Natural killer cell (primary cell): Measurements from ENCODE around the gene ARHGEF4. TPM values are rescaled to one million over a fixed set of nuclear protein-coding genes. Genes with fewer than 3 reads are reported as not detected.

Source experiments
- ATAC-seq, 3 donors: fragments of 150-1000 bp in 2 of 3; fragments of 200-7000 bp in 1 of 3; cut with Tn5 transposase; 1 replicate in 1 of 3; 2 replicates in 2 of 3; pipeline ENCODE4 v1.10.0; 2021; ENCODE audit warnings: mild to moderate bottlenecking in 2 of 3, moderate library complexity in 2 of 3
- DNase-seq, 2 donors: peaks; one replicate each; pipeline versions ENCODE4 v3.0.0 to v3.0.0-alpha.2; 2013 to 2021; ENCODE audit warnings: mixed read lengths in 1 of 2
- H3K27ac ChIP-seq: one replicate; pipeline ENCODE4 v1.5.1; 2013; ENCODE audit warnings: mild to moderate bottlenecking, low read length
- H3K27me3 ChIP-seq: one replicate; pipeline ENCODE4 v1.6.1; 2013; ENCODE audit warnings: low read length; ENCODE audit not compliant: control insufficient read depth, insufficient read depth
- H3K36me3 ChIP-seq: one replicate; pipeline ENCODE4 v1.6.1; 2013; ENCODE audit warnings: low read length; ENCODE audit not compliant: control insufficient read depth, insufficient read depth
- H3K4me1 ChIP-seq: one replicate; pipeline ENCODE4 v1.6.1; 2013; ENCODE audit warnings: low read length; ENCODE audit not compliant: control insufficient read depth, insufficient read depth
- H3K4me3 ChIP-seq: one replicate; pipeline ENCODE4 v1.5.1; 2013; ENCODE audit warnings: low read length
- H3K9me3 ChIP-seq: one replicate; pipeline ENCODE4 v1.6.1; 2013; ENCODE audit warnings: low read length; ENCODE audit not compliant: control insufficient read depth, insufficient read depth
- H3K27ac Mint-ChIP-seq, 2 donors: one replicate each; pipeline ENCODE4 v1.8.0; 2022; ENCODE audit warnings: mild to moderate bottlenecking in 2 of 2, mixed read lengths in 2 of 2, moderate library complexity in 1 of 2
- H3K27me3 Mint-ChIP-seq, 2 donors: one replicate each; pipeline ENCODE4 v1.8.0; 2022; ENCODE audit warnings: low read depth in 2 of 2, mixed read lengths in 2 of 2
- H3K36me3 Mint-ChIP-seq: one replicate; pipeline ENCODE4 v1.8.0; 2022; ENCODE audit warnings: mixed read lengths
- H3K4me1 Mint-ChIP-seq, 2 donors: one replicate each; pipeline ENCODE4 v1.8.0; 2022; ENCODE audit warnings: mixed read lengths in 2 of 2
- H3K4me3 Mint-ChIP-seq: one replicate; pipeline ENCODE4 v1.8.0; 2022; ENCODE audit warnings: mild to moderate bottlenecking, moderate library complexity, mixed read lengths
- H3K9me3 Mint-ChIP-seq, 2 donors: one replicate each; pipeline ENCODE4 v1.8.0; 2022; ENCODE audit warnings: mixed read lengths in 2 of 2
- WGBS: methylation state at CpG from one replicate; pipeline ENCODE4 v1.1.7; 2013; ENCODE audit warnings: missing lambda C conversion rate; ENCODE audit not compliant: insufficient coverage; 5-methylcytosine and 5-hydroxymethylcytosine counted together
- intact Hi-C: fragments of 100-400 bp; cut with micrococcal nuclease; formaldehyde crosslinking; loops from one replicate; pipeline ENCODE4 v1.14.2; 2022
- total RNA-seq, 4 donors: library from RNA; stranded (reverse); fragments of 120-200 nt in 1 of 4; gene quantifications; one replicate each; pipeline versions ENCODE4 v1.2.3 to v1.2.4, GENCODE V29; 2013 to 2022
- TF ChIP-seq, protein P1 (sequence below): fragments of 200-600 bp; IDR thresholded peaks from one replicate; pipeline ENCODE4 v1.8.0; 2022; ENCODE audit warnings: antibody characterized with exemption

The ARHGEF4 gene
- total RNA-seq, 3 donors from 2014 or later (not counting 1 experiment from before 2014, with no cell fraction given) = 0.11 TPM; not detected in 2

DNA sequence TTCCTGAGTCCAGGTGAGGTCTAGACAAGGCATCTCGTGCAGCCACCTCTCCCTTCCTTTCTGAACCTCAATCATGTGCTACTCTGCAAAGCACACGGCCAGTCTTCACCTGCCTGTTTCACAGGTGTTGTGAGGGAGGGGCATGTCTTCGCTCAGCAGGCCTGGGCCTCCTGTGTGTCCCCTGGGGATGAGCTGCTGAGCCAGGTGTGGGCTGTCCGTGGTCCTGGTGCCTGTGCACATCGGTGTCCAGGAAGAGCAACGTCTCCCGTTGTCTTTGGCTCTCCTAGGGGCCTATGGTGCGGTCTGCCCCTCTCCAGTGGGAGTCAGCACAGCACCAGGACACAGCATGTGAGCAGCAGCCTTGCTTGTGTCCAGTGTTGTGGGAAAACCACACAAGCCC, 16.7 kb downstream of the ARHGEF4 start:
- H3K36me3 ChIP-seq = no peaks in the 10 kb centered on the region
- Mint-ChIP-seq H3K4me3 (no peak overlapping the region), H3K27me3 (peaks cover 4 to 5% of the 10 kb centered on the region in 2 donors), H3K27ac (no peak overlapping the region), H3K36me3 (no peaks in the 10 kb centered on the region), H3K4me1 (no peaks in the 10 kb centered on the region), H3K9me3 (peaks cover 0 to 5% of the 10 kb centered on the region in 2 donors)
- DNase-seq (no peak), ATAC-seq (no peak)
- 82% methylated on average over 8 of the region's 8 CpGs for WGBS
- TF ChIP-seq, protein P1, sequence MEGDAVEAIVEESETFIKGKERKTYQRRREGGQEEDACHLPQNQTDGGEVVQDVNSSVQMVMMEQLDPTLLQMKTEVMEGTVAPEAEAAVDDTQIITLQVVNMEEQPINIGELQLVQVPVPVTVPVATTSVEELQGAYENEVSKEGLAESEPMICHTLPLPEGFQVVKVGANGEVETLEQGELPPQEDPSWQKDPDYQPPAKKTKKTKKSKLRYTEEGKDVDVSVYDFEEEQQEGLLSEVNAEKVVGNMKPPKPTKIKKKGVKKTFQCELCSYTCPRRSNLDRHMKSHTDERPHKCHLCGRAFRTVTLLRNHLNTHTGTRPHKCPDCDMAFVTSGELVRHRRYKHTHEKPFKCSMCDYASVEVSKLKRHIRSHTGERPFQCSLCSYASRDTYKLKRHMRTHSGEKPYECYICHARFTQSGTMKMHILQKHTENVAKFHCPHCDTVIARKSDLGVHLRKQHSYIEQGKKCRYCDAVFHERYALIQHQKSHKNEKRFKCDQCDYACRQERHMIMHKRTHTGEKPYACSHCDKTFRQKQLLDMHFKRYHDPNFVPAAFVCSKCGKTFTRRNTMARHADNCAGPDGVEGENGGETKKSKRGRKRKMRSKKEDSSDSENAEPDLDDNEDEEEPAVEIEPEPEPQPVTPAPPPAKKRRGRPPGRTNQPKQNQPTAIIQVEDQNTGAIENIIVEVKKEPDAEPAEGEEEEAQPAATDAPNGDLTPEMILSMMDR = no peak
- no peak overlapping the region for H3K27ac ChIP-seq
- intact Hi-C loops = no loop called here
- no peaks in the 10 kb centered on the region for H3K9me3 ChIP-seq
- no peaks in the 10 kb centered on the region for H3K27me3 ChIP-seq
- no peak overlapping the region for H3K4me3 ChIP-seq
- no peaks in the 10 kb centered on the region for H3K4me1 ChIP-seq

DNA sequence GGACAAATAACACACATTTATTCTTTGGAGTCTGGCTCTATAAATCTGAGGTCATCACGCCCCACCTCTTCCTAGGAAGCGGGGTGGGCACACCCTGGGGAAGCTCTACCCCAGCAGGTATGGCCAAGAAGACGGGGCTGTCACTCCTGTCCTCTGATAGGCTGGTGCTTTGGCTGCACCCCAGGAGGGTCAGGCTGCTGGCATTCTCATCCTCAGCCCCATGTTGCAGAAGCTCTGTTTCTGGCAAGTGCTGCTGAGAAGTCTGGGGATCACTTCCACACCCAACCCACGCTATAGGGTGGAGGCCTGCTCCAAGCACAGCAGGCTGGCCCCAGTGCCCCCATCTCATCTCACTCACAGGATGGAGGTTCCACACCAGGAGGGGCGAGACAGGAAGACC, 17.6 kb downstream of the ARHGEF4 start:
- Histone ChIP-seq H3K9me3 (no peaks in the 10 kb centered on the region), H3K36me3 (no peaks in the 10 kb centered on the region), H3K27me3 (no peaks in the 10 kb centered on the region), H3K4me1 (no peaks in the 10 kb centered on the region), H3K4me3 (no peak overlapping the region), H3K27ac (no peak overlapping the region)
- H3K27ac Mint-ChIP-seq = no peak overlapping the region
- no peak for DNase-seq
- TF ChIP-seq, protein P1 = no peak
- H3K4me3 Mint-ChIP-seq = no peak overlapping the region
- no peak for ATAC-seq
- WGBS = 87% methylated on average over 5 of the region's 5 CpGs
- peaks cover 0 to 5% of the 10 kb centered on the region in 2 donors for H3K9me3 Mint-ChIP-seq
- H3K36me3 Mint-ChIP-seq = no peaks in the 10 kb centered on the region
- intact Hi-C loops = no loop called here
- no peaks in the 10 kb centered on the region for H3K4me1 Mint-ChIP-seq
- peaks cover 4 to 5% of the 10 kb centered on the region in 2 donors for H3K27me3 Mint-ChIP-seq

DNA sequence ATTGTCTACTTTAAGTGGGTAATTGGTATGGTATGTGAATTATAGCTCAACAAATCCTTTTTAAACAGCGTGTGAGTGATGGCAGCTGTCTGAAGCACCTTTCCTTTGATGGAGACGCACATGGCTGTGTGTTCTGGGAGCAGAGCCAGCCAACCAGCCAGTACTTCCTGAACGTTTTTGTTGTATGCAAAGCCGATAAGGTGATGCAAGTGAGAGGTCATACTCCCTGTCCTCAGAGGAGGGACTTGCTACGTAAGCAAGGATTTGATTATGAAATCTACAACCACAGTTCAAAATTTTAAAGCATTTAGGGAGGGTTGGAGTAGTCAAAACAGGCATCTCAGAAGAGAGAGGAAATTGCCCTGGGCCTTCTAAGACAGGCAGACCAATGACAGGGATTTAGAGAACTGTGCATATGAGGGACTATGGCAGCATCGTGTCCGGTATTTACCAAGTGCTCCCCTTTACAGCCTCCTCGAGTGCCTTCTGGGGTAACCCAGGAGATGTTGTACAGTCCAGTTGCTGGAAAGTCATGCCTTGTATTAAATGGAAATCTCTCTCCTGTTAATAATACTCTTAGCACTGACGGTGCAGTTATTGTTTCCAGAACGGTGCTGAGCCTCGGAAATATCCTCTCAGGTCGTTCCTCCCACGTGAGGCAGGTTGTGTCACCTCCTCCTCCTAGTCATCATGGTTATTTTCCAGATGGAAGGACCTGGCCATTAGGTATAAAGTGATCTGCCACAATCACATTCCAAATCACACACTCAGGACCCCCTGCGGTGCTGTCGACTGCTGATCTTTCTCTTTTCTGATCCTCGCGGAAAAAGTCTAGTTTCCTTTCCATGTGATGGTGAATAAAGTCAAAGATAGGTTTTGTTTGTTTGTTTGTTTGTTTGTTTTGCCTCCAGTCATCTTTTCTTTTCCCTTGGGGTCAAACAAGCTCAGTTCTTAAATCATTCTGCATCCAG, 28.4 kb downstream of the ARHGEF4 start:
- H3K9me3 ChIP-seq = no peaks in the 10 kb centered on the region
- no peak overlapping the region for H3K27ac ChIP-seq
- no peaks in the 10 kb centered on the region for H3K36me3 ChIP-seq
- H3K4me3 ChIP-seq = no peak overlapping the region
- TF ChIP-seq, protein P1 = no peak
- 66% methylated on average over 16 of the region's 17 CpGs for WGBS
- no peaks in the 10 kb centered on the region for H3K4me1 Mint-ChIP-seq
- ATAC-seq (peak in 1 of 3 donors; percentile 20), DNase-seq (peak in 1 of 2 donors; percentile 17)
- H3K36me3 Mint-ChIP-seq = no peaks in the 10 kb centered on the region
- H3K4me3 Mint-ChIP-seq = no peak overlapping the region
- intact Hi-C loops = no loop called here
- H3K9me3 Mint-ChIP-seq = no peaks in the 10 kb centered on the region
- H3K27me3 ChIP-seq = no peaks in the 10 kb centered on the region
- no peaks in the 10 kb centered on the region for H3K4me1 ChIP-seq
- peaks cover 10 to 17% of the 10 kb centered on the region in 2 donors for H3K27me3 Mint-ChIP-seq
- no peak overlapping the region for H3K27ac Mint-ChIP-seq
